Measurements from ENCODE around the gene BRCA1.
A peak's percentile ranks its signal among the peaks of the same experiment; 100 is the strongest.

The BRCA1 gene

GRCh38 chr17:43025290-43025657 lies 99.9 kb downstream of the BRCA1 start:
- DNase-seq (ENCODE audit: low read depth): no peak

GRCh38 chr17:43024407-43025289 lies 100.5 kb downstream of the BRCA1 start, which contains the start of gene RND2:
Gene RND2, plus strand, starts transcription at chr17:43025231. Its CDS starts 117 bp downstream, at chr17:43025348.
- peak; percentile 91 for DNase-seq (ENCODE audit: low read depth)

- peak; percentile 65 for DNase-seq (ENCODE audit: low read depth)
Observed at GRCh38 chr17:43021741-43022512, 103.2 kb downstream of the BRCA1 start, which contains the start of gene VAT1. Gene VAT1, minus strand, starts transcription at chr17:43022385. Its CDS starts 63 bp downstream, at chr17:43022322.

- DNase-seq (ENCODE audit: low read depth): peak; percentile 65
Observed at GRCh38 chr17:43020789-43021740, 104.1 kb downstream of the BRCA1 start.

- DNase-seq (ENCODE audit: low read depth): peak; percentile 41
Observed at GRCh38 chr17:43020030-43020621, 105.0 kb downstream of the BRCA1 start.

GRCh38 chr17:43019418-43019817 lies 105.7 kb downstream of the BRCA1 start:
- peak; percentile 42 for DNase-seq (ENCODE audit: low read depth)

GRCh38 chr17:43018932-43019331 lies 106.2 kb downstream of the BRCA1 start:
- peak; percentile 93 for DNase-seq (ENCODE audit: low read depth)

GRCh38 chr17:43018008-43018853 lies 106.9 kb downstream of the BRCA1 start:
- DNase-seq (ENCODE audit: low read depth): peak; percentile 50

- no peak for DNase-seq (ENCODE audit: low read depth)
Observed at GRCh38 chr17:43016216-43016615, 108.9 kb downstream of the BRCA1 start.

GRCh38 chr17:43015579-43015978 lies 109.6 kb downstream of the BRCA1 start:
- DNase-seq (ENCODE audit: low read depth): no peak

- no peak for DNase-seq (ENCODE audit: low read depth)
Observed at GRCh38 chr17:43014649-43015542, 110.3 kb downstream of the BRCA1 start.

GRCh38 chr17:43014020-43014648 lies 111.0 kb downstream of the BRCA1 start:
- DNase-seq (ENCODE audit: low read depth): no peak

GRCh38 chr17:43013296-43013695 lies 111.9 kb downstream of the BRCA1 start:
- no peak for DNase-seq (ENCODE audit: low read depth)

- no peak for DNase-seq (ENCODE audit: low read depth)
Observed at GRCh38 chr17:43011728-43012472, 113.3 kb downstream of the BRCA1 start.

GRCh38 chr17:43010667-43011308 lies 114.4 kb downstream of the BRCA1 start:
- DNase-seq (ENCODE audit: low read depth): no peak

- DNase-seq (ENCODE audit: low read depth): peak; percentile 83
Observed at GRCh38 chr17:43006639-43007551, 118.3 kb downstream of the BRCA1 start, which contains the start of gene IFI35. Gene IFI35, plus strand, starts transcription at chr17:43006784. Its CDS starts 164 bp downstream, at chr17:43006948.
